ENCODE measurements around the gene ARPP21.

The ARPP21 gene

DNA sequence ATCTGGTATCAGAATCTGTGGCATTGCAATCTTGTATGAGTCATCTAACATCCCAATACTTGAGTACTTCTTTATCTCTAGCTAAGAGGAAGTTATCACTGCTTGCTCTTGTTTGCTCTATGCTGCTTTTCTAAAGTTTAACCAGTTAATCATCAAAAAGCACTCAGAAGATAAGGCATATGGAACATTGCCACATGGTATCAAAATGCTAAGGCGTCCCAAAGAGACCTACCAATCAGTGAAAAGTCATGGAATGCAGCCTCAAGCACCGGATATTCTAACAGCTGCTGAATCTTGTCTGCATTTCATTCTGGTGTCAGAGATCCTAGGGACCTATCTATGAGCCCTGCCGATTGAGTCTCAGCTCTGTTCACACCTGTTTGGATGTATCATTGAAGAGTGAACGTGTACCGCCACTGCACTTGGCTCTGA lies 192.8 kb downstream of the ARPP21 start:
- DNase-seq (ENCODE audit: low spot score): no peak
- TF ChIP-seq, protein P1, sequence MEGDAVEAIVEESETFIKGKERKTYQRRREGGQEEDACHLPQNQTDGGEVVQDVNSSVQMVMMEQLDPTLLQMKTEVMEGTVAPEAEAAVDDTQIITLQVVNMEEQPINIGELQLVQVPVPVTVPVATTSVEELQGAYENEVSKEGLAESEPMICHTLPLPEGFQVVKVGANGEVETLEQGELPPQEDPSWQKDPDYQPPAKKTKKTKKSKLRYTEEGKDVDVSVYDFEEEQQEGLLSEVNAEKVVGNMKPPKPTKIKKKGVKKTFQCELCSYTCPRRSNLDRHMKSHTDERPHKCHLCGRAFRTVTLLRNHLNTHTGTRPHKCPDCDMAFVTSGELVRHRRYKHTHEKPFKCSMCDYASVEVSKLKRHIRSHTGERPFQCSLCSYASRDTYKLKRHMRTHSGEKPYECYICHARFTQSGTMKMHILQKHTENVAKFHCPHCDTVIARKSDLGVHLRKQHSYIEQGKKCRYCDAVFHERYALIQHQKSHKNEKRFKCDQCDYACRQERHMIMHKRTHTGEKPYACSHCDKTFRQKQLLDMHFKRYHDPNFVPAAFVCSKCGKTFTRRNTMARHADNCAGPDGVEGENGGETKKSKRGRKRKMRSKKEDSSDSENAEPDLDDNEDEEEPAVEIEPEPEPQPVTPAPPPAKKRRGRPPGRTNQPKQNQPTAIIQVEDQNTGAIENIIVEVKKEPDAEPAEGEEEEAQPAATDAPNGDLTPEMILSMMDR (IDR thresholded peaks at IDR 0.05; ENCODE audit: extremely low read depth, missing control alignments): no peak

Data from GM20000 (cell line).